Testis (tissue), 2 donors: ENCODE measurements around the gene SH2B3.

Experiments
- POLR2A ChIP-seq: fragments of 450-650 bp; IDR thresholded peaks from one replicate; pipeline ENCODE4 v1.6.1; 2017; ENCODE audit warnings: antibody characterized with exemption, mild to moderate bottlenecking, moderate library complexity
- TF ChIP-seq, protein P1 (sequence below), 3 experiments: fragments of 450-650 bp in 2 of 3; fragments of 200-600 bp in 1 of 3; sonication (generic) in 1 of 3; IDR thresholded peaks; one replicate each; pipeline ENCODE4 v1.5.1; 2016 to 2019; ENCODE audit warnings: antibody characterized with exemption in 3 of 3, mild to moderate bottlenecking in 2 of 3, moderate library complexity in 1 of 3

DNA sequence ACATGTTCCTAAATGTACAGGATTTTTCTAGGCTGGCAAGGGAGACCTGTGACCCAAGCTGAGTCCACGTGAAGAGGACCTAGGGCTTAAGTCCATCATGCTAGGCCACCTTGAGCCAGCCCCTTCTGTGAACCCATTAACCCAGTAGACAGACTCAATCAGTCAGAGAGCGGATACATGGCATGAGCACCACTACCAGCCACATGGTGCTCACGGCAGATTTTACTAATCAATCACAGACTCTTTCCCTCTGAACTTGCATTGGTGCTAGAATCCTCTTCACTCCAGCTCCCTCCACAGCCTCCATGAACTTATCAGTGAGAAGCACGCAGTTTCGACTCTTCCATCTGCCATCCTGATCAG lies 45.8 kb upstream of the SH2B3 start:
- TF ChIP-seq, protein P1, sequence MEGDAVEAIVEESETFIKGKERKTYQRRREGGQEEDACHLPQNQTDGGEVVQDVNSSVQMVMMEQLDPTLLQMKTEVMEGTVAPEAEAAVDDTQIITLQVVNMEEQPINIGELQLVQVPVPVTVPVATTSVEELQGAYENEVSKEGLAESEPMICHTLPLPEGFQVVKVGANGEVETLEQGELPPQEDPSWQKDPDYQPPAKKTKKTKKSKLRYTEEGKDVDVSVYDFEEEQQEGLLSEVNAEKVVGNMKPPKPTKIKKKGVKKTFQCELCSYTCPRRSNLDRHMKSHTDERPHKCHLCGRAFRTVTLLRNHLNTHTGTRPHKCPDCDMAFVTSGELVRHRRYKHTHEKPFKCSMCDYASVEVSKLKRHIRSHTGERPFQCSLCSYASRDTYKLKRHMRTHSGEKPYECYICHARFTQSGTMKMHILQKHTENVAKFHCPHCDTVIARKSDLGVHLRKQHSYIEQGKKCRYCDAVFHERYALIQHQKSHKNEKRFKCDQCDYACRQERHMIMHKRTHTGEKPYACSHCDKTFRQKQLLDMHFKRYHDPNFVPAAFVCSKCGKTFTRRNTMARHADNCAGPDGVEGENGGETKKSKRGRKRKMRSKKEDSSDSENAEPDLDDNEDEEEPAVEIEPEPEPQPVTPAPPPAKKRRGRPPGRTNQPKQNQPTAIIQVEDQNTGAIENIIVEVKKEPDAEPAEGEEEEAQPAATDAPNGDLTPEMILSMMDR (IDR thresholded peaks at IDR 0.05) = no peak
- no peak for TF ChIP-seq POLR2A
